MM.1S (cell line): ENCODE data around the gene TANK.

Experiments
- DNase-seq: peaks from one replicate; pipeline ENCODE4 v3.0.0-alpha.2; 2015
- H2AFZ ChIP-seq: fragments of 300-600 bp; sonication (generic); 2 replicates; pipeline ENCODE4 v1.6.0; 2016; ENCODE audit warnings: antibody characterized with exemption, low read length
- H3F3A ChIP-seq: fragments of 300-600 bp; sonication (generic); 2 replicates; pipeline ENCODE4 v1.6.1; 2016; ENCODE audit warnings: mild to moderate bottlenecking, antibody characterized with exemption, low read length, moderate library complexity, mixed read lengths; ENCODE audit not compliant: insufficient read depth
- H3K27ac ChIP-seq: fragments of 300-600 bp; sonication (generic); 2 replicates; pipeline ENCODE4 v1.5.1; 2016; ENCODE audit warnings: mild to moderate bottlenecking, low read length
- H3K27me3 ChIP-seq: fragments of 300-600 bp; sonication (generic); replicated peaks from 2 replicates; pipeline ENCODE4 v1.6.0; 2016; ENCODE audit warnings: low read length; ENCODE audit not compliant: insufficient read depth
- H3K36me3 ChIP-seq: fragments of 300-600 bp; sonication (generic); replicated peaks from 2 replicates; pipeline ENCODE4 v1.6.1; 2016; ENCODE audit warnings: mild to moderate bottlenecking, low read length, mixed read lengths; ENCODE audit not compliant: insufficient read depth
- H3K4me1 ChIP-seq: fragments of 300-600 bp; sonication (generic); 2 replicates; pipeline ENCODE4 v1.6.1; 2016; ENCODE audit warnings: low read length, mixed read lengths
- H3K4me2 ChIP-seq: fragments of 300-600 bp; sonication (generic); 2 replicates; pipeline ENCODE4 v1.6.0; 2016; ENCODE audit warnings: low read depth, low read length
- H3K4me3 ChIP-seq: fragments of 300-600 bp; sonication (generic); 2 replicates; pipeline ENCODE4 v1.5.1; 2016; ENCODE audit warnings: low read length, mixed read lengths
- H3K79me2 ChIP-seq: fragments of 300-600 bp; sonication (generic); 2 replicates; pipeline ENCODE4 v1.6.1; 2016; ENCODE audit warnings: mixed run types, low read length, mixed read lengths
- H3K9ac ChIP-seq: fragments of 300-600 bp; sonication (generic); 2 replicates; pipeline ENCODE4 v1.6.1; 2016; ENCODE audit warnings: low read length, mixed read lengths
- H3K9me2 ChIP-seq: fragments of 300-600 bp; sonication (generic); replicated peaks from 2 replicates; pipeline ENCODE4 v1.6.1; 2016; ENCODE audit warnings: mild to moderate bottlenecking, low read length, mixed read lengths; ENCODE audit not compliant: insufficient read depth
- H3K9me3 ChIP-seq: fragments of 300-600 bp; sonication (generic); replicated peaks from 2 replicates; pipeline ENCODE4 v1.6.1; 2016; ENCODE audit warnings: mild to moderate bottlenecking, low read length, mixed read lengths; ENCODE audit not compliant: insufficient read depth
- H4K20me1 ChIP-seq: fragments of 300-600 bp; sonication (generic); 2 replicates; pipeline ENCODE4 v1.6.1; 2016; ENCODE audit warnings: mild to moderate bottlenecking, low read length, moderate library complexity, mixed read lengths; ENCODE audit not compliant: insufficient read depth
- CTCF ChIP-seq: fragments of 300-600 bp; sonication (generic); IDR thresholded peaks from 2 replicates; pipeline ENCODE4 v1.5.1; 2016; ENCODE audit warnings: antibody characterized with exemption, low read length, mixed read lengths
- EZH2 ChIP-seq: fragments of 300-600 bp; sonication (generic); optimal IDR thresholded peaks from 2 replicates; pipeline ENCODE3; 2017; ENCODE audit warnings: low read depth, mild to moderate bottlenecking, antibody characterized with exemption, low read length, mixed read lengths
- EZH2phosphoT487 ChIP-seq: fragments of 300-600 bp; sonication (generic); IDR thresholded peaks from 2 replicates; pipeline ENCODE4 v1.6.1; 2018; ENCODE audit warnings: antibody characterized with exemption, low read length

The TANK gene

GRCh38 chr2:161119483-161119882 lies 40.7 kb upstream of the TANK start:
- H3K9me3 ChIP-seq: no peaks in the 10 kb centered on the region
- H4K20me1 ChIP-seq: no peaks in the 10 kb centered on the region
- no peak overlapping the region for H3K9ac ChIP-seq
- no peak overlapping the region for H2AFZ ChIP-seq
- no peak overlapping the region for H3K27ac ChIP-seq
- H3K4me1 ChIP-seq: peaks cover 9% of the 10 kb centered on the region; the same call in 1 of the 2 replicates
- no peak for TF ChIP-seq EZH2phosphoT487
- no peak for TF ChIP-seq CTCF
- TF ChIP-seq EZH2: no peak
- H3K4me2 ChIP-seq: no peak overlapping the region
- H3K36me3 ChIP-seq: no peaks in the 10 kb centered on the region
- H3K27me3 ChIP-seq: no peaks in the 10 kb centered on the region
- DNase-seq: no peak
- H3F3A ChIP-seq: no peaks in the 10 kb centered on the region
- H3K79me2 ChIP-seq: no peaks in the 10 kb centered on the region
- no peaks in the 10 kb centered on the region for H3K9me2 ChIP-seq
- no peak overlapping the region for H3K4me3 ChIP-seq

GRCh38 chr2:161120775-161121174 lies 39.5 kb upstream of the TANK start:
- Histone ChIP-seq H2AFZ (no peak overlapping the region), H3K79me2 (no peaks in the 10 kb centered on the region)
- no peak for DNase-seq

GRCh38 chr2:161121622-161122021 lies 38.6 kb upstream of the TANK start:
- no peaks in the 10 kb centered on the region for H3F3A ChIP-seq
- H2AFZ ChIP-seq: no peak overlapping the region
- no peak overlapping the region for H3K4me2 ChIP-seq
- peaks cover 9% of the 10 kb centered on the region; the same call in 1 of the 2 replicates for H3K4me1 ChIP-seq
- DNase-seq: no peak
- no peaks in the 10 kb centered on the region for H3K27me3 ChIP-seq
- no peaks in the 10 kb centered on the region for H3K9me3 ChIP-seq
- no peaks in the 10 kb centered on the region for H4K20me1 ChIP-seq
- H3K4me3 ChIP-seq: no peak overlapping the region
- no peaks in the 10 kb centered on the region for H3K79me2 ChIP-seq
- no peaks in the 10 kb centered on the region for H3K9me2 ChIP-seq
- H3K27ac ChIP-seq: no peak overlapping the region
- TF ChIP-seq CTCF (no peak), EZH2phosphoT487 (no peak), EZH2 (no peak)
- H3K36me3 ChIP-seq: no peaks in the 10 kb centered on the region
- no peak overlapping the region for H3K9ac ChIP-seq

More at GRCh38 chr2:161120775-161121174, 39.5 kb upstream of the TANK start:
- Histone ChIP-seq H3K4me3 (no peak overlapping the region), H3K4me1 (peaks cover 9% of the 10 kb centered on the region; the same call in 1 of the 2 replicates), H3K9me2 (no peaks in the 10 kb centered on the region), H3K9ac (no peak overlapping the region), H3K4me2 (no peak overlapping the region), H3K9me3 (no peaks in the 10 kb centered on the region), H3K27ac (no peak overlapping the region), H4K20me1 (no peaks in the 10 kb centered on the region), H3K27me3 (no peaks in the 10 kb centered on the region), H3K36me3 (no peaks in the 10 kb centered on the region), H3F3A (no peaks in the 10 kb centered on the region)
- TF ChIP-seq CTCF (no peak), EZH2phosphoT487 (no peak), EZH2 (no peak)
